ENCODE results near the gene SEMA4C. TPM values are rescaled to one million over a fixed set of nuclear protein-coding genes. Genes with fewer than 3 reads are reported as not detected.
A peak's percentile ranks its signal among the peaks of the same experiment; 100 is the strongest.

Gene SEMA4C
- total and polyA plus RNA-seq, 9 of the 15 experiments (the other 6 are each of a cell fraction or from before 2014, with no cell fraction given), result 0.32 to 59.7 (median 23.9) TPM

GRCh38 chr2:96816836-96817702 lies 52.8 kb downstream of the SEMA4C start (continued):
- TF ChIP-seq UBTF (IDR thresholded peaks at IDR 0.05; ENCODE audit: borderline replicate concordance in 1 of 2, low read depth in 2 of 2, low read length in 2 of 2) (peak in 1 of 2 experiments; percentile 54; a peak in 1 of 4 replicates), ERF (CRISPR knock-in tag; IDR thresholded peaks at IDR 0.05) (0 out of 2 replicates have a peak, but pooled peaks have one; percentile 31), MGA (IDR thresholded peaks at IDR 0.05) (peak; percentile 41), KDM5B (IDR thresholded peaks at IDR 0.05; ENCODE audit: insufficient replicate concordance, low read depth, low read length) (no peak), SMAD4 (CRISPR knock-in tag; conservative IDR thresholded peaks at IDR 0.05) (no peak)
